GM18858 (cell line): Measurements from ENCODE around the gene HERC2.
"Not testable (repeated sequence)": the region's sequence is repeated elsewhere in the genome, so short reads cannot be mapped to it uniquely, and the experiment has no call there.

ENCODE experiments used
- ATAC-seq: cut with Tn5 transposase; IDR thresholded peaks from one replicate; pipeline ENCODE4 v1.9.1; 2021; ENCODE audit not compliant: unreplicated experiment

HERC2 gene, protein sequence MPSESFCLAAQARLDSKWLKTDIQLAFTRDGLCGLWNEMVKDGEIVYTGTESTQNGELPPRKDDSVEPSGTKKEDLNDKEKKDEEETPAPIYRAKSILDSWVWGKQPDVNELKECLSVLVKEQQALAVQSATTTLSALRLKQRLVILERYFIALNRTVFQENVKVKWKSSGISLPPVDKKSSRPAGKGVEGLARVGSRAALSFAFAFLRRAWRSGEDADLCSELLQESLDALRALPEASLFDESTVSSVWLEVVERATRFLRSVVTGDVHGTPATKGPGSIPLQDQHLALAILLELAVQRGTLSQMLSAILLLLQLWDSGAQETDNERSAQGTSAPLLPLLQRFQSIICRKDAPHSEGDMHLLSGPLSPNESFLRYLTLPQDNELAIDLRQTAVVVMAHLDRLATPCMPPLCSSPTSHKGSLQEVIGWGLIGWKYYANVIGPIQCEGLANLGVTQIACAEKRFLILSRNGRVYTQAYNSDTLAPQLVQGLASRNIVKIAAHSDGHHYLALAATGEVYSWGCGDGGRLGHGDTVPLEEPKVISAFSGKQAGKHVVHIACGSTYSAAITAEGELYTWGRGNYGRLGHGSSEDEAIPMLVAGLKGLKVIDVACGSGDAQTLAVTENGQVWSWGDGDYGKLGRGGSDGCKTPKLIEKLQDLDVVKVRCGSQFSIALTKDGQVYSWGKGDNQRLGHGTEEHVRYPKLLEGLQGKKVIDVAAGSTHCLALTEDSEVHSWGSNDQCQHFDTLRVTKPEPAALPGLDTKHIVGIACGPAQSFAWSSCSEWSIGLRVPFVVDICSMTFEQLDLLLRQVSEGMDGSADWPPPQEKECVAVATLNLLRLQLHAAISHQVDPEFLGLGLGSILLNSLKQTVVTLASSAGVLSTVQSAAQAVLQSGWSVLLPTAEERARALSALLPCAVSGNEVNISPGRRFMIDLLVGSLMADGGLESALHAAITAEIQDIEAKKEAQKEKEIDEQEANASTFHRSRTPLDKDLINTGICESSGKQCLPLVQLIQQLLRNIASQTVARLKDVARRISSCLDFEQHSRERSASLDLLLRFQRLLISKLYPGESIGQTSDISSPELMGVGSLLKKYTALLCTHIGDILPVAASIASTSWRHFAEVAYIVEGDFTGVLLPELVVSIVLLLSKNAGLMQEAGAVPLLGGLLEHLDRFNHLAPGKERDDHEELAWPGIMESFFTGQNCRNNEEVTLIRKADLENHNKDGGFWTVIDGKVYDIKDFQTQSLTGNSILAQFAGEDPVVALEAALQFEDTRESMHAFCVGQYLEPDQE (N-terminal part only)

GRCh38 chr15:28322129-28322588, at the start of gene HERC2:
TSS of gene HERC2 (minus strand) at chr15:28322179. CDS start at chr15:28321433, 746 bp downstream.
- not testable (repeated sequence) for ATAC-seq

DNA sequence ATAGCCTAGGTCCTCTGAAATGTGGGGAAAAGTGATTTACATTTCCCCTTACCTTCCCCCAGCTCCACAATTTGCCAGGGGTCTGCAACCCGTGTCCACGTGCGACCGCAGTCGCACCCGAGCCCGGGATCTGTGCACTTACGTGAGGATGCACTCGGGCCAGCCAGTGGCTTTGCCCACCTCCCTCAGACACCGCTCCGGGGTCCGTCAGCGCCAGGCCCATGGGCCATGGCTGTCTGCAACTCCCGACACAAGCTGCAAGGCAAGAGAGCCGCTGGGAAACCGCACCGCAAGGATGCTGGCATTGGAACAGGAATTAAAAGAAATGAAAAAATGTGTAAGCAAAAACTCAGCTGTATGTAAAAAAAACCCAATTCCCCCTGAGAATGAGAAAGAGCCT, 43.5 kb upstream of the HERC2 start:
- not testable (repeated sequence) for ATAC-seq

DNA sequence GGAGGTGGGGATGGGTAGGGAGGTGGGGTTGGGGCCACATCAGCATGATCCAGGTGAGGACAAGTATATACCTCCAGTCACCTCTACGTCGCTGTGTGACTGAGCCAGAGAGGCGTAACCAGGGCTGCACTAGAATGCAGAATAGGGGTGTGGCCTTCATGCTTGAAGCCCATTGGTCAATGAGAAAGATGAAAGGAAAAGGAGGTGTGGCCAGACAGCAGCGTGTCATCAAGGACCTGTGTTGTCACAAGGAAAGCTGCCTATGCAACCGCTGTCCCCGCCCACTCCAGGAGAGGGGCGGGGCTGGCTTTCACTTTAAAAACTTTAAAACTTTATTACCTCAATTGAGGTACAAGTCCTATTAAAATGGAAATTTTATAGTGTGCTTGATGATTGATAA, 36.0 kb upstream of the HERC2 start, which contains the start of gene GOLGA6L24:
GOLGA6L24 (minus strand) TSS at position 101 of the 400 bp plus-strand sequence; CDS start at position 40, 61 bp downstream.
- ATAC-seq, result not testable (repeated sequence)

GRCh38 chr15:28321358-28322078, 461 bp downstream of the HERC2 start:
- not testable (repeated sequence) for ATAC-seq

DNA sequence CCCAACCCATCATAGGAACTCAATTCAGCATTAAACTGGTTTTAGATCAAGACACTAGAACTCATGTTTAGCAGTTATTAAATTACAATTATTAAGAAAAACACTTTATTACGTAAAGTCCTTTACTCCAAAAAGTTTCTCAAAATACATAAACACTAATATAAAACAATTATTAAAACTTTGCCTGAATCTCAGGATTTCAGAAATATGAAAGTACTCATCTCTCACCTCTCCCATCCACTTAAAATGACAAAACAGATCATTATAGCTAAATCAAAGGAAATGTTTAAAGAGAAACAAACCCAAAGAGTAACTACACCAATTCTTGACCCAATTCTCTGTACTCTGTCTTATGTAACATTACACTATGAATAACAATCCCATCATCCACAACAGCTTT, 2.3 kb downstream of the HERC2 start:
- not testable (repeated sequence) for ATAC-seq

- ATAC-seq, result not testable (repeated sequence)
Measured at GRCh38 chr15:28318828-28319227, 3.2 kb downstream of the HERC2 start.

GRCh38 chr15:28318122-28318521, 3.9 kb downstream of the HERC2 start:
- not testable (repeated sequence) for ATAC-seq

- not testable (repeated sequence) for ATAC-seq
Measured at GRCh38 chr15:28316958-28317357, 5.0 kb downstream of the HERC2 start.

DNA sequence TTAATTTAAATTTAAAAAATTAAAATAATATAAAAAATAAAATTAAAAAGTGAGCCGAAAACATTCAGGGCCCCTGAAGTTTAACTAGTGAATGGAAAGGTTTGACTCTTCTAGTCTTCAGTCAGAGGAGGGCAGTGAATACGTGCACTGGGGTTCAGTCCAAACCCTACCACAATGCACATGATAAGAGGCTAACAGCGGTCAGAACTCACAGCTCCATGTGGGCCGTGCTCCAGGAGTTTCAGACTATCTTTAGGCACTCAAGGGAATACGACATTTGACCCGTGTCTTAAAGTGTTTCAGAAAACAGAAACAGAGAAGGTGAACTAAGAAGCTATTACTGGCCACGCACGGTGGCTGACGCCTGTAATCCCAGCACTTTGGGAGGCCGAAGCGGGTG, 11.5 kb downstream of the HERC2 start:
- not testable (repeated sequence) for ATAC-seq

- ATAC-seq, result not testable (repeated sequence)
Measured at GRCh38 chr15:28308718-28309117, 13.3 kb downstream of the HERC2 start.

DNA sequence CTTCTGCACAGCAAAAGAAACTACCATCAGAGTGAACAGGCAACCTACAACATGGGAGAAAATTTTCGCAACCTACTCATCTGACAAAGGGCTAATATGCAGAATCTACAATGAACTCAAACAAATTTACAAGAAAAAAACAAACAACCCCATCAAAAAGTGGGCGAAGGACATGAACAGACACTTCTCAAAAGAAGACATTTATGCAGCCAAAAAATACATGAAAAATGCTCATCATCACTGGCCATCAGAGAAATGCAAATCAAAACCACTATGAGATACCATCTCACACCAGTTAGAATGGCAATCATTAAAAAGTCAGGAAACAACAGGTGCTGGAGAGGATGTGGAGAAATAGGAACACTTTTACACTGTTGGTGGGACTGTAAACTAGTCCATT, 16.3 kb downstream of the HERC2 start:
- ATAC-seq, result not testable (repeated sequence)

DNA sequence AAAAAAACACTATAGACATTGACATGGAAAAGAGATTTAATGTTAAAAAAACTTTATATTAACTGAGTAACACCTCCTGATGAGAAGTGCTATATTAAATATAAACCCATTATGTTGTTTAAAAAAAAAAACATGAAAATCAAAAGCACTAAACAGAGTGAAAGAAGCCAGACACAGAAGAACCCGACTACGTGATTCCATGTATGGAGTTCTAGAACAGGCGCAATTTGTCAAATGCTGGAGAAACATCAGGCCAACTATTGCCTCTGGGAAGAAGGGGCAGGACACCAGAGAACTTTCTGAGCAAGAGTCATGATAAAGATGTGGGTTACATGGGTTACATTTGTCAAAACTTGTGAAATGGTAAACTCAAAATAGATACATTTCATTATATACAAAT, 24.5 kb downstream of the HERC2 start:
- not testable (repeated sequence) for ATAC-seq

DNA sequence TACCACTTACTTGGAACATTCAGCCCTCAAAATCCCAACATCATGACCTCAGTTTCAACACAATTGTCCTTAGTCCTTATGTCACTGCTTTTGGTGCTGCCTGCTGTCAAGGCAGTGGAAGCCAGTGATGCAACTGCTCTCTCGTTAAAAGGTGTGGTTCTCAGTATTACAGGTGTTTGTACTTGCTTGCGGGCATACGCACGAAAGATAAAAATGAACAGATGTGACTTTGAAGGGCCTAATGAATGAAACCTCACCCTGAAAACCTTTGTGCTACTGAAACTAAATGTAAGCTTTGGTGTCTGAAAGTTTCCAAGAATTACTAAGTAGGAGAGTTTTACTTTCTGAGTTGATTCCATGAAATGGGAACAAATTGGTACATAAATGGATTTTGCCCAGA, 25.2 kb downstream of the HERC2 start:
- peak; percentile 53 for ATAC-seq

- not testable (repeated sequence) for ATAC-seq
Measured at GRCh38 chr15:28295009-28295563, 26.9 kb downstream of the HERC2 start.

- not testable (repeated sequence) for ATAC-seq
Measured at GRCh38 chr15:28294560-28294959, 27.4 kb downstream of the HERC2 start.

DNA sequence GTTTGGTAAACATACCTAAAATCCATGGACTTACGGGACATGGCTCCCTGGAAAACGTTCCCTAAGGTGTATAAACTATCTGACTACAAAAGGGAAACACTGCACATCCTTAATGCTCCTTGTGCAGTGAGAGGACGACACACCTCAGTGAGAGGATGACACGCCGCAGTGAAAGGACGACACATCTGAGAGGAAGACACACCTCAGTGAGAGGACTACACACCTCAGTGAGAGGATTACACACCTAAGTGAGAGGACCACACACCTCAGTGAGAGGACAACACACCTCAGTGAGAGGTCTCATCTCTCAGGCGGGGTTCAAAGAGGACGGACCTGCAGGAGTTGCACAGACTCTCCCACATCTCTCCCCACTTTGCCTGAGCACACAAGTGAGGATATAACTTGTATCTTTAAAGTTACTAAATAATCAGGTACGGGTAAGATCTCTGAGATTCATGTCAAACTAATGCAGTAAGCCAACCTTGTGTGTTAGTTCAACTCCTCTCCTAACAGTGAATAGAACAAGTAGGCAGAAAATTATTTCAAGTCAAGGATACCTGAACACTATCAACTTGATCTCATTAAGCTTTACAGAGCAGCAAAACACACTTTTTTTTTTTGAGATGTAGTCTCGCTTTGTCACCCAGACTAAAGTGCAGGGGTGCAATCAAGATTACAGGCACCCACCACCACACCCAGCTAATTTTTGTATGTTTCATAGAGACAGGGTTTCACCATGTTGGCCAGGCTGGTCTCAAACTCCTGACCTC, 32.1 kb downstream of the HERC2 start:
- peak; percentile 14 for ATAC-seq

GRCh38 chr15:28288830-28289693, 32.9 kb downstream of the HERC2 start:
- ATAC-seq, result peak; percentile 67

- not testable (repeated sequence) for ATAC-seq
Measured at GRCh38 chr15:28286659-28287058, 35.3 kb downstream of the HERC2 start.
